B cell (primary cell): ENCODE data around the gene ABCC10. TPM values are rescaled to one million over a fixed set of nuclear protein-coding genes. Genes with fewer than 3 reads are reported as not detected.

Source experiments
- ATAC-seq: fragments of 200-7000 bp; cut with Tn5 transposase; one replicate; pipeline ENCODE4 v1.10.0; 2021; ENCODE audit warnings: low read depth, mild to moderate bottlenecking, moderate number of reproducible peaks, moderate library complexity
- CTCF ChIA-PET: fragments of 350-600 bp; sonication (Branson Sonifier 250); formaldehyde crosslinking; loops from one replicate; lab custom pipeline; 2021; ENCODE audit warnings: antibody characterized with exemption, inconsistent platforms; lab: Charles Lee
- POLR2A ChIA-PET: fragments of 350-600 bp; sonication (Branson Sonifier 250); formaldehyde crosslinking; loops from one replicate; lab custom pipeline; 2021; ENCODE audit warnings: antibody characterized with exemption; lab: Charles Lee
- DNase-seq: peaks from one replicate; pipeline ENCODE4 v3.0.0; 2013
- H2AFZ ChIP-seq: 2 replicates; pipeline ENCODE4 v1.6.1; 2012; ENCODE audit warnings: mild to moderate bottlenecking, low read depth, low read length; ENCODE audit not compliant: insufficient read depth, poor library complexity, severe bottlenecking
- H3K27ac ChIP-seq, 2 donors: 1 replicate in 1 of 2; 2 replicates in 1 of 2; pipeline ENCODE4 v1.5.1; 2012 to 2013; ENCODE audit warnings: low read length in 2 of 2, mild to moderate bottlenecking in 2 of 2, moderate library complexity in 1 of 2
- H3K27me3 ChIP-seq, 4 experiments: fragments of 200-600 bp in 1 of 4; sonication (generic) in 1 of 4; replicated peaks in 1 of 4; 1 replicate in 2 of 4; 2 replicates in 2 of 4; pipeline versions ENCODE4 v1.6.1 to v1.7.0; 2013 to 2016; ENCODE audit warnings: low read length in 3 of 4, mild to moderate bottlenecking in 2 of 4, mixed read lengths in 1 of 4, moderate library complexity in 1 of 4; ENCODE audit not compliant: insufficient read depth in 4 of 4, control insufficient read depth in 3 of 4; ENCODE audit errors: control extremely low read depth in 1 of 4
- H3K36me3 ChIP-seq, 2 experiments: replicated peaks in 1 of 2; 1 replicate in 1 of 2; 2 replicates in 1 of 2; pipeline versions ENCODE4 v1.6.1 to v1.7.1; 2013; ENCODE audit warnings: low read length in 1 of 2; ENCODE audit not compliant: insufficient read depth in 2 of 2, control insufficient read depth in 1 of 2; ENCODE audit errors: control extremely low read depth in 1 of 2, extremely low read depth in 1 of 2
- H3K4me1 ChIP-seq, 2 donors: fragments of 200-600 bp in 1 of 2; sonication (generic) in 1 of 2; 1 replicate in 1 of 2; 2 replicates in 1 of 2; pipeline versions ENCODE4 v1.5.1 to v1.6.1; 2013 to 2017; ENCODE audit warnings: low read length in 2 of 2; ENCODE audit not compliant: control insufficient read depth in 2 of 2, insufficient read depth in 2 of 2
- H3K4me2 ChIP-seq: replicated peaks from 2 replicates; pipeline ENCODE3; 2012; ENCODE audit warnings: mild to moderate bottlenecking, low read depth, low read length; ENCODE audit not compliant: poor library complexity, severe bottlenecking
- H3K4me3 ChIP-seq, 5 experiments: fragments of 200-600 bp in 1 of 5; sonication (generic) in 1 of 5; 1 replicate in 3 of 5; 2 replicates in 2 of 5; pipeline versions ENCODE4 v1.5.1 to v1.7.0; 2011 to 2016; ENCODE audit warnings: low read length in 4 of 5, mild to moderate bottlenecking in 4 of 5, low read depth in 2 of 5, control low read depth in 1 of 5, moderate library complexity in 1 of 5; ENCODE audit not compliant: insufficient read depth in 1 of 5; ENCODE audit errors: control extremely low read depth in 1 of 5, extremely low read depth in 1 of 5
- H3K79me2 ChIP-seq: fragments of 200-600 bp; sonication (generic); one replicate; pipeline ENCODE4 v1.6.0; 2016; ENCODE audit warnings: low read length; ENCODE audit not compliant: control insufficient read depth, insufficient read depth
- H3K9ac ChIP-seq: fragments of 200-600 bp; sonication (generic); 2 replicates; pipeline ENCODE4 v1.6.1; 2017; ENCODE audit warnings: mild to moderate bottlenecking, low read length, moderate library complexity
- H3K9me3 ChIP-seq, 3 donors: one replicate each; pipeline versions ENCODE4 v1.6.1 to v1.7.1; 2013; ENCODE audit warnings: low read length in 2 of 3; ENCODE audit not compliant: control insufficient read depth in 2 of 3, insufficient read depth in 1 of 3; ENCODE audit errors: control extremely low read depth in 1 of 3
- H4K20me1 ChIP-seq: 2 replicates; pipeline ENCODE4 v1.6.0; 2012; ENCODE audit warnings: mild to moderate bottlenecking, low read length; ENCODE audit not compliant: insufficient read depth, control insufficient read depth, poor library complexity, severe bottlenecking
- H3K27ac Mint-ChIP-seq: one replicate; pipeline ENCODE4 v1.8.0; 2021; ENCODE audit warnings: mixed read lengths
- H3K27me3 Mint-ChIP-seq: one replicate; pipeline ENCODE4 v1.8.0; 2021; ENCODE audit warnings: mixed read lengths
- H3K4me1 Mint-ChIP-seq: one replicate; pipeline ENCODE4 v1.8.0; 2021; ENCODE audit warnings: mixed read lengths
- H3K4me3 Mint-ChIP-seq: one replicate; pipeline ENCODE4 v1.8.0; 2021; ENCODE audit warnings: mixed read lengths
- H3K9me3 Mint-ChIP-seq: one replicate; pipeline ENCODE4 v1.8.0; 2022; ENCODE audit warnings: mixed read lengths; ENCODE audit not compliant: insufficient read depth
- EZH2 ChIP-seq: IDR thresholded peaks from 2 replicates; pipeline ENCODE4 v1.6.1; 2012; ENCODE audit warnings: borderline replicate concordance, low read depth, mild to moderate bottlenecking, moderate library complexity, low read length; ENCODE audit not compliant: insufficient read depth, poor library complexity, severe bottlenecking
- WGBS: methylation state at CpG from one replicate; pipeline ENCODE4 v1.1.5; 2013; ENCODE audit warnings: missing lambda C conversion rate; ENCODE audit not compliant: insufficient coverage; 5-methylcytosine and 5-hydroxymethylcytosine counted together
- intact Hi-C: fragments of 100-400 bp; cut with micrococcal nuclease; formaldehyde crosslinking; loops from one replicate; pipeline ENCODE4 v1.10.0; 2022
- polyA plus RNA-seq: library from polyadenylated mRNA; depleted of rRNA; stranded (reverse); fragments of >200 nt; gene quantifications from 2 replicates; pipeline ENCODE4 v1.2.3, GENCODE V29; 2012
- total RNA-seq, 2 donors: library from RNA; stranded (reverse); fragments of 120-200 nt in 1 of 2; gene quantifications; 1 replicate in 1 of 2; 2 replicates in 1 of 2; pipeline versions ENCODE4 v1.2.3 to v1.2.4, GENCODE V29; 2013 to 2022
- TF ChIP-seq, protein P1 (sequence below): fragments of 200-600 bp; IDR thresholded peaks from one replicate; pipeline ENCODE4 v1.8.0; 2022; ENCODE audit warnings: antibody characterized with exemption, mild to moderate bottlenecking

ABCC10 gene
- total and polyA plus RNA-seq, 2 donors (not counting 1 experiment from before 2014, with no cell fraction given) = 39.5 to 71.5 TPM

DNA sequence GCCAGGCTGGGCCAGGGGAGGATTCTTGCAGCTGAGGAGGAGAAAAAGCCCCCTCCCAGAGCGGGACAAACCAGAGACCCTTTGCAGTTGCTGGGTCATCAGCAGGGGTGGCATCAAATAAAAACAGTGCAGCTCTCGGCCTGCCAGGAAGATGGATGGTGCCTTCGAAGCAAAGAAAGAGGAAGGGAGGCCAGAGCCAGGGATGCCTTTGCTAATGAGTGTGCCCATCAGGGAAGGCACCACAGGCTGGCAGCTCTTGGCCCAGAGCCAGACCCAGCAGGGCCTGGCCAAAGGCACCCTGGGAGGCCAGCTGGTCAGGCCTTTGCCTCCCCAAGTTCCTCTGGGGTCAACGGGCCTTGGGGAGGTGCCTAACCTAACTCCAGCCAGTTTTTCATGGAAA is 31.6 kb upstream of the ABCC10 start:
- no peak overlapping the region for H3K27ac Mint-ChIP-seq
- no peak for ATAC-seq
- no peak overlapping the region for H3K4me3 ChIP-seq
- H3K4me1 ChIP-seq = peaks cover 28% of the 10 kb centered on the region in 2 donors
- no peak overlapping the region for H3K4me2 ChIP-seq
- peaks cover 34% of the 10 kb centered on the region for H3K4me1 Mint-ChIP-seq
- H4K20me1 ChIP-seq = no peaks in the 10 kb centered on the region
- H3K27me3 ChIP-seq = peaks cover 0 to 9% (median 0%) of the 10 kb centered on the region in 4 experiments
- H3K9me3 ChIP-seq = no peaks in the 10 kb centered on the region
- H3K27ac ChIP-seq = no peak overlapping the region
- H3K79me2 ChIP-seq = no peaks in the 10 kb centered on the region
- H3K4me3 Mint-ChIP-seq = no peak overlapping the region
- 40% methylated on average over 2 of the region's 4 CpGs for WGBS
- no peaks in the 10 kb centered on the region for H3K36me3 ChIP-seq
- CTCF ChIA-PET = interaction anchor here (0.8 to 5.9 kb wide), 8 partner anchors 9 to 132 kb away, joined by 3 to 73 read pairs (median 18); partner anchors contain the start of gene CRIP3
- intact Hi-C loops = no loop called here
- peaks cover 6% of the 10 kb centered on the region for H3K27me3 Mint-ChIP-seq
- POLR2A ChIA-PET = interaction anchor here (0.7 kb wide), 1 partner anchor 11 kb away, joined by 3 read pairs; no protein-coding TSS in a partner anchor
- no peak overlapping the region for H3K9ac ChIP-seq
- H2AFZ ChIP-seq = no peak overlapping the region
- no peak for DNase-seq
- no peak for TF ChIP-seq EZH2
- TF ChIP-seq, protein P1, sequence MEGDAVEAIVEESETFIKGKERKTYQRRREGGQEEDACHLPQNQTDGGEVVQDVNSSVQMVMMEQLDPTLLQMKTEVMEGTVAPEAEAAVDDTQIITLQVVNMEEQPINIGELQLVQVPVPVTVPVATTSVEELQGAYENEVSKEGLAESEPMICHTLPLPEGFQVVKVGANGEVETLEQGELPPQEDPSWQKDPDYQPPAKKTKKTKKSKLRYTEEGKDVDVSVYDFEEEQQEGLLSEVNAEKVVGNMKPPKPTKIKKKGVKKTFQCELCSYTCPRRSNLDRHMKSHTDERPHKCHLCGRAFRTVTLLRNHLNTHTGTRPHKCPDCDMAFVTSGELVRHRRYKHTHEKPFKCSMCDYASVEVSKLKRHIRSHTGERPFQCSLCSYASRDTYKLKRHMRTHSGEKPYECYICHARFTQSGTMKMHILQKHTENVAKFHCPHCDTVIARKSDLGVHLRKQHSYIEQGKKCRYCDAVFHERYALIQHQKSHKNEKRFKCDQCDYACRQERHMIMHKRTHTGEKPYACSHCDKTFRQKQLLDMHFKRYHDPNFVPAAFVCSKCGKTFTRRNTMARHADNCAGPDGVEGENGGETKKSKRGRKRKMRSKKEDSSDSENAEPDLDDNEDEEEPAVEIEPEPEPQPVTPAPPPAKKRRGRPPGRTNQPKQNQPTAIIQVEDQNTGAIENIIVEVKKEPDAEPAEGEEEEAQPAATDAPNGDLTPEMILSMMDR = no peak
- H3K9me3 Mint-ChIP-seq = no peaks in the 10 kb centered on the region

DNA sequence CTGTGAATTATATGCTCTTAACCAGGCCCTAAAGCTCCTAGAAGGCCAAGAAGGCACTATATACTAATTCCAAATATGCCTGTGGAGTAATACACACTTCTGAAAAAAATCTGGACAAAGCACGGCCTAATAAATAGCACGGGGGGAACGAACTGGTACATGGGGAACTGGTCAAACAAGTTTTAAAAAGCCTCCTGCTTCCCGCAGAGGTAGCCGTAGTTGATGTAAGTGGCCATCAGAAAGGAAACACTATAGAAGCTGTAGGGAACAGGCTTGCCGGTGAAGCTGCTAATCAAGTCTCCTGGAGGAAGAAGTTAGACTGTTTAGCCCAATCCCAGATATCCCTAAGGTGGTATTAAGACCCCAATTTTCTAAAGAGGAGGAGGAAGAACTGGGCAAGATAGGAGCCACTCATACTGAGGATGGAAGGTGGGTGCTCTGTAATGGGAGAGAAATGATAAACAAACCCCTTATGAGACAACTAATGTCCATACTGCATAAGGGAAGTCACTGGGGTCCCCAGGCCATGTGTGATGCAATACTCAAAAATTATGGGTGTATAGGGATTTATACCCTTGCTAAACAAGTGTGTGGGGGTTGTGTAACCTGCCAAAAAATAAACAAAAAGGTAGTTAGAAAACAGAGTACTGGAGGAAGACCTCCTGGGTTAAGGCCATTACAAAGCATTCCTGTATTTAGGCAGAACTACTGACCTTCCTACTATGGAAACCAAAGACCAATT is 30.8 kb upstream of the ABCC10 start:
- Mint-ChIP-seq H3K4me1 (peaks cover 27% of the 10 kb centered on the region), H3K9me3 (no peaks in the 10 kb centered on the region), H3K27me3 (no peaks in the 10 kb centered on the region), H3K4me3 (no peak overlapping the region), H3K27ac (no peak overlapping the region)
- ATAC-seq (no peak), DNase-seq (no peak)
- ChIA-PET POLR2A (no interaction called here), CTCF (interaction anchor here (1.3 to 5.9 kb wide), 12 partner anchors 10 to 166 kb away, joined by 3 to 73 read pairs (median 16); partner anchors contain the start of genes CRIP3 and ZNF318)
- peaks cover 0 to 5% (median 0%) of the 10 kb centered on the region in 4 experiments for H3K27me3 ChIP-seq
- 96% methylated on average over 6 of the region's 6 CpGs for WGBS
- H3K4me3 ChIP-seq = no peak overlapping the region
- H3K27ac ChIP-seq = no peak overlapping the region
- H3K36me3 ChIP-seq = no peaks in the 10 kb centered on the region
- H3K9ac ChIP-seq = no peak overlapping the region
- H3K4me1 ChIP-seq = peaks cover 20 to 22% of the 10 kb centered on the region in 2 donors
- intact Hi-C loops = no loop called here
- H4K20me1 ChIP-seq = no peaks in the 10 kb centered on the region
- no peak for TF ChIP-seq EZH2
- TF ChIP-seq, protein P1 = no peak
- H3K4me2 ChIP-seq = no peak overlapping the region
- H2AFZ ChIP-seq = no peak overlapping the region
- H3K9me3 ChIP-seq = no peaks in the 10 kb centered on the region
- H3K79me2 ChIP-seq = no peaks in the 10 kb centered on the region
